Prostate gland (tissue), 2 donors: ENCODE measurements around the gene GZMA. TPM values are rescaled to one million over a fixed set of nuclear protein-coding genes. Genes with fewer than 3 reads are reported as not detected.

ENCODE experiments used
- DNase-seq: peaks from one replicate; pipeline ENCODE4 v3.0.0-alpha.2; 2019; ENCODE audit warnings: low spot score
- H3K27ac ChIP-seq, 2 donors: fragments of 200-600 bp; sonication (generic); 2 replicates each; pipeline ENCODE4 v1.5.1; 2017 to 2019
- H3K27me3 ChIP-seq: fragments of 200-600 bp; sonication (generic); replicated peaks from 2 replicates; pipeline ENCODE4 v1.5.1; 2019; ENCODE audit not compliant: insufficient read depth
- H3K36me3 ChIP-seq, 2 donors: fragments of 200-600 bp; sonication (generic); 1 replicate in 1 of 2; 2 replicates in 1 of 2; pipeline versions ENCODE4 v1.5.1 to v1.8.1; 2017 to 2019
- H3K4me1 ChIP-seq: fragments of 200-600 bp; sonication (generic); replicated peaks from 2 replicates; pipeline ENCODE4 v1.5.1; 2019
- H3K4me3 ChIP-seq, 2 donors: fragments of 200-600 bp; sonication (generic); 2 replicates each; pipeline ENCODE4 v1.5.1; 2017 to 2019
- H3K9me3 ChIP-seq: fragments of 200-600 bp; sonication (generic); 2 replicates; pipeline ENCODE4 v1.5.1; 2017
- POLR2A ChIP-seq: fragments of 450-650 bp; IDR thresholded peaks from one replicate; pipeline ENCODE4 v1.6.1; 2016; ENCODE audit warnings: antibody characterized with exemption, mild to moderate bottlenecking
- POLR2AphosphoS5 ChIP-seq: sonication (generic); formaldehyde crosslinking; IDR thresholded peaks from one replicate; pipeline ENCODE4 v1.6.1; 2017; ENCODE audit warnings: antibody characterized with exemption
- WGBS: methylation state at CpG from one replicate; pipeline ENCODE4 v1.1.5; 2018; 5-methylcytosine and 5-hydroxymethylcytosine counted together
- intact Hi-C: fragments of 100-400 bp; cut with DNase I; formaldehyde crosslinking; loops from one replicate; pipeline ENCODE4 v1.14.2; 2022
- total RNA-seq, 2 donors: library from RNA; depleted of rRNA; stranded (reverse); fragments of >200 nt; gene quantifications; one replicate each; pipeline ENCODE4 v1.1.0, GENCODE V29; 2016
- TF ChIP-seq, protein P1 (sequence below), 4 experiments: fragments of 200-600 bp in 2 of 4; fragments of 450-650 bp in 2 of 4; sonication (generic) in 2 of 4; IDR thresholded peaks; 1 replicate in 3 of 4; 2 replicates in 1 of 4; pipeline ENCODE4 v1.5.1; 2016 to 2019; ENCODE audit warnings: antibody characterized with exemption in 4 of 4, mild to moderate bottlenecking in 2 of 4, moderate library complexity in 2 of 4

The GZMA gene
- total RNA-seq, 2 donors from 2014 or later: 0.36 TPM; not detected in 1

GRCh38 chr5:55110217-55110616, 7.8 kb downstream of the GZMA start:
- intact Hi-C loops: no loop called here
- H3K9me3 ChIP-seq: no peaks in the 10 kb centered on the region
- H3K4me1 ChIP-seq: no peaks in the 10 kb centered on the region
- TF ChIP-seq, protein P1, sequence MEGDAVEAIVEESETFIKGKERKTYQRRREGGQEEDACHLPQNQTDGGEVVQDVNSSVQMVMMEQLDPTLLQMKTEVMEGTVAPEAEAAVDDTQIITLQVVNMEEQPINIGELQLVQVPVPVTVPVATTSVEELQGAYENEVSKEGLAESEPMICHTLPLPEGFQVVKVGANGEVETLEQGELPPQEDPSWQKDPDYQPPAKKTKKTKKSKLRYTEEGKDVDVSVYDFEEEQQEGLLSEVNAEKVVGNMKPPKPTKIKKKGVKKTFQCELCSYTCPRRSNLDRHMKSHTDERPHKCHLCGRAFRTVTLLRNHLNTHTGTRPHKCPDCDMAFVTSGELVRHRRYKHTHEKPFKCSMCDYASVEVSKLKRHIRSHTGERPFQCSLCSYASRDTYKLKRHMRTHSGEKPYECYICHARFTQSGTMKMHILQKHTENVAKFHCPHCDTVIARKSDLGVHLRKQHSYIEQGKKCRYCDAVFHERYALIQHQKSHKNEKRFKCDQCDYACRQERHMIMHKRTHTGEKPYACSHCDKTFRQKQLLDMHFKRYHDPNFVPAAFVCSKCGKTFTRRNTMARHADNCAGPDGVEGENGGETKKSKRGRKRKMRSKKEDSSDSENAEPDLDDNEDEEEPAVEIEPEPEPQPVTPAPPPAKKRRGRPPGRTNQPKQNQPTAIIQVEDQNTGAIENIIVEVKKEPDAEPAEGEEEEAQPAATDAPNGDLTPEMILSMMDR (IDR thresholded peaks at IDR 0.05): no peak
- TF ChIP-seq POLR2A (no peak), POLR2AphosphoS5 (no peak)
- DNase-seq: no peak
- no peaks in the 10 kb centered on the region for H3K27me3 ChIP-seq
- no peaks in the 10 kb centered on the region for H3K36me3 ChIP-seq
- H3K27ac ChIP-seq: no peak overlapping the region
- WGBS: 83% methylated on average over 2 of the region's 2 CpGs
- H3K4me3 ChIP-seq: no peak overlapping the region

DNA sequence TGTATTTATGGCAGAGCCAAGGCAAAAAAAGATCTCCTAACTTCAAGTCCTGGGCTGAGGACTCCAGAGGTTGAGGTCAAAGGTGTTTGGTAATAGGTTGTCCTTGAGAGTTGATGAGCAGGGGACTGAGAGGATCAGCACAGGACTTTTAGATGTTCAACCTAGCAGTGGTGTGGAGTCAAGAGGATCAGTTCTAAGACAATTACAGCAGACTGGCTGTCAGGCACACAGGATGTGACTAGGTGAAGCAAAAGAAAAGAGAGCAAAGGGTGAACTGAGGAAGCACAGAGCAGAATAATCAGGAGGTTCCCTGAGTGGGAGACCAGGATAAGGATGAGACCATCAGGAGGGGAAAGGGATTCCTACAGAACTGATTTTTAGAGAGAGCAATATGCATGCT, 10.9 kb downstream of the GZMA start:
- Histone ChIP-seq H3K9me3 (no peaks in the 10 kb centered on the region), H3K27me3 (no peaks in the 10 kb centered on the region), H3K27ac (no peak overlapping the region), H3K4me3 (no peak overlapping the region), H3K36me3 (no peaks in the 10 kb centered on the region), H3K4me1 (no peaks in the 10 kb centered on the region)
- intact Hi-C loops: no loop called here
- no peak for DNase-seq
- TF ChIP-seq POLR2AphosphoS5 (no peak), POLR2A (no peak)
- TF ChIP-seq, protein P1 (IDR thresholded peaks at IDR 0.05): no peak

DNA sequence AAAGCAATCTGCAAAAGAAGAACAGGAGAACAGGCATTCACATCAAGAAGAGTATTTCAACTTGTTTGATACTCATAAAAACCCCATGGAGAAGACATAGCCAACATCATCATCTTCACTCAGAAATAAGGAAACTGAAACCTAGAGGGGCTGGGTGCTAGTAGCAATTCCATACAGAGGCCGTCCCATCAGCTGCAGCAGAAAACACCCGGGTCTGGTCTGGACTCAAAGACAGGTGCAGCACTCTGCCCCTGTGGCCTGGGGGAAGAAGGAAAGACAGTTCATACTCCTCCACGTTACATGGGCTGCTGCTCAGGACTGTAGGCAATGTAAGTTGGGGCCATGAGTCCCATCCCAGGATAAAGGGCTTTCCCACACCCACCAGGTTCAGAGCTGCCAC, 11.6 kb downstream of the GZMA start:
- Histone ChIP-seq H3K9me3 (no peaks in the 10 kb centered on the region), H3K36me3 (no peaks in the 10 kb centered on the region), H3K4me3 (no peak overlapping the region), H3K4me1 (no peaks in the 10 kb centered on the region), H3K27ac (no peak overlapping the region), H3K27me3 (no peaks in the 10 kb centered on the region)
- TF ChIP-seq, protein P1 (IDR thresholded peaks at IDR 0.05): no peak
- TF ChIP-seq POLR2A (no peak), POLR2AphosphoS5 (no peak)
- intact Hi-C loops: no loop called here
- 82% methylated on average over 3 of the region's 3 CpGs for WGBS
- DNase-seq: no peak

DNA sequence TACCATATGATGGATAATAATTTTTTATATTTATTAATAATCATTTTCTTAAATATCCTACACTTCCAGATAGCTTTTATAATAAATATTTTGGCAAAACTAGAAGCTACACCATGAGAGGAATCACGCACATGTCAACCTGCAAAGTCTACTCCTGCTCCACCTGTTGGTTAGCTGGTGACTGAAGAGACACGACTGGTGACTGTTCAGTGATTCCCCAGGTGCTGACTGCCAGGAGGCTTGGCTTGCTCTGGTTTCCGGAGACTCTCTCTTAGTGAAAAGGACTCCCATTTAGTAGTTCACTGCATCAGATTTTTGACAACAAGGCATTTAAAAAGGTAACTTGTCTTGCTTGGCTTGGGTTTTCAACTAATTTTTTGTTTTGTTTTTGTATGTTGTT, 20.9 kb downstream of the GZMA start:
- WGBS: 60% methylated on average over 3 of the region's 3 CpGs
- Histone ChIP-seq H3K4me3 (no peak overlapping the region), H3K27me3 (no peaks in the 10 kb centered on the region), H3K9me3 (no peaks in the 10 kb centered on the region), H3K27ac (no peak overlapping the region), H3K36me3 (no peaks in the 10 kb centered on the region), H3K4me1 (no peaks in the 10 kb centered on the region)
- intact Hi-C loops: no loop called here
- TF ChIP-seq, protein P1 (IDR thresholded peaks at IDR 0.05): no peak
- TF ChIP-seq POLR2AphosphoS5: no peak
- no peak for TF ChIP-seq POLR2A
- no peak for DNase-seq

GRCh38 chr5:55134053-55134722, 31.7 kb downstream of the GZMA start:
- WGBS: 38% methylated on average over 5 of the region's 5 CpGs
- H3K36me3 ChIP-seq: no peaks in the 10 kb centered on the region
- no peaks in the 10 kb centered on the region for H3K27me3 ChIP-seq
- H3K4me3 ChIP-seq: no peak overlapping the region
- intact Hi-C loops: no loop called here
- no peak overlapping the region for H3K27ac ChIP-seq
- DNase-seq: no peak
- no peaks in the 10 kb centered on the region for H3K4me1 ChIP-seq
- H3K9me3 ChIP-seq: no peaks in the 10 kb centered on the region
- TF ChIP-seq POLR2A (no peak), POLR2AphosphoS5 (no peak)
- TF ChIP-seq, protein P1 (IDR thresholded peaks at IDR 0.05): no peak
